Testis (tissue), 2 donors: ENCODE data around the gene LXN.

Experiments
- CTCF ChIP-seq, 3 experiments: fragments of 450-650 bp in 2 of 3; fragments of 200-600 bp in 1 of 3; sonication (generic) in 1 of 3; IDR thresholded peaks; one replicate each; pipeline ENCODE4 v1.5.1; 2016 to 2019; ENCODE audit warnings: antibody characterized with exemption in 3 of 3, mild to moderate bottlenecking in 2 of 3, moderate library complexity in 1 of 3
- POLR2A ChIP-seq: fragments of 450-650 bp; IDR thresholded peaks from one replicate; pipeline ENCODE4 v1.6.1; 2017; ENCODE audit warnings: antibody characterized with exemption, mild to moderate bottlenecking, moderate library complexity

DNA sequence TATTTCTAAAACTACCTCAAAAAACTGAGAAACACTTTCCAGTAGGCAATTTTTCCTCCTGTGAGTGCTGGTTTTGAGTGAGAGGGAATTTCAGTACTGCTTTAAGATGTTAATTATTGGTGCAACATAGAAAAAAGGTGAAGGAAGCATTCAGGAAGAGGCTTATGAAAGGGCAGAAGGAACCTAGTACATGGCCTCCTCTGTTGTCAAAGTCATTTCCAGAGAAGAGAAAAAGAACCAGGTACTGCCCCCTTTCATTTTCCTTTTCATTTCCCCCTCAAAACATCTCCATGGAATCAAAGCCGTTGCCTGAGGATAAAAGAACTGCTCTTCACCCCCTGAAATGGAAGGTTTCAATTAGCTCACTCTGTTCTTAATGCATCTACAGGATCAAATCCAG is 40.0 kb upstream of the LXN start:
- no peak for TF ChIP-seq POLR2A
- no peak for TF ChIP-seq CTCF (IDR thresholded peaks at IDR 0.05)
